MCF 10A (cell line): ENCODE measurements around the gene FAM185A. TPM values are rescaled to one million over a fixed set of nuclear protein-coding genes. Genes with fewer than 3 reads are reported as not detected.
"Not testable (repeated sequence)": the region's sequence is repeated elsewhere in the genome, so short reads cannot be mapped to it uniquely, and the experiment has no call there.

Experiments
- BruUV-seq: library from RNA; stranded (reverse); fragments of 400-500 nt; replicated peaks from 2 replicates; lab custom pipeline; 2021; lab: Mats Ljungman, UMichigan
- CTCF ChIA-PET: fragments of 300-600 bp; sonication (Branson Sonifier 250); formaldehyde crosslinking; extraction: SDS; loops from one replicate; lab custom pipeline; 2021; ENCODE audit warnings: antibody characterized with exemption, inconsistent platforms; lab: Yijun Ruan, JAX
- POLR2A ChIA-PET: fragments of 300-600, 350-650 bp; sonication (Branson Sonifier 250); formaldehyde crosslinking; extraction: SDS; loops from one replicate; lab custom pipeline; 2020; ENCODE audit warnings: antibody characterized with exemption, inconsistent platforms; lab: Yijun Ruan, JAX
- DNase-seq: peaks from one replicate; pipeline ENCODE4 v3.0.0-alpha.2; 2018; ENCODE audit not compliant: unreplicated experiment
- H3K27ac Mint-ChIP-seq: one replicate; pipeline ENCODE4 v1.8.0; 2022; ENCODE audit warnings: mild to moderate bottlenecking, low read depth, mixed read lengths; ENCODE audit not compliant: unreplicated experiment
- H3K27me3 Mint-ChIP-seq: one replicate; pipeline ENCODE4 v1.8.0; 2022; ENCODE audit warnings: mixed read lengths; ENCODE audit not compliant: insufficient read depth, unreplicated experiment
- H3K36me3 Mint-ChIP-seq: one replicate; pipeline ENCODE4 v1.8.0; 2022; ENCODE audit warnings: mild to moderate bottlenecking, moderate library complexity, mixed read lengths; ENCODE audit not compliant: insufficient read depth, unreplicated experiment
- H3K4me1 Mint-ChIP-seq: one replicate; pipeline ENCODE4 v1.8.0; 2022; ENCODE audit warnings: mixed read lengths; ENCODE audit not compliant: insufficient read depth, unreplicated experiment
- H3K4me3 Mint-ChIP-seq: one replicate; pipeline ENCODE4 v1.8.0; 2022; ENCODE audit warnings: mild to moderate bottlenecking, moderate library complexity, mixed read lengths; ENCODE audit not compliant: unreplicated experiment
- H3K9me3 Mint-ChIP-seq: one replicate; pipeline ENCODE4 v1.8.0; 2022; ENCODE audit warnings: mixed read lengths; ENCODE audit not compliant: unreplicated experiment
- intact Hi-C: fragments of 100-400 bp; cut with micrococcal nuclease; formaldehyde crosslinking; loops from 2 replicates; pipeline ENCODE4 v1.14.1; 2022
- total RNA-seq: library from RNA; stranded (reverse); gene quantifications from 2 replicates; pipeline ENCODE4 v1.2.3, GENCODE V29; 2022

FAM185A gene
- total RNA-seq, 1 experiment from 2014 or later, result 8.9 TPM

DNA sequence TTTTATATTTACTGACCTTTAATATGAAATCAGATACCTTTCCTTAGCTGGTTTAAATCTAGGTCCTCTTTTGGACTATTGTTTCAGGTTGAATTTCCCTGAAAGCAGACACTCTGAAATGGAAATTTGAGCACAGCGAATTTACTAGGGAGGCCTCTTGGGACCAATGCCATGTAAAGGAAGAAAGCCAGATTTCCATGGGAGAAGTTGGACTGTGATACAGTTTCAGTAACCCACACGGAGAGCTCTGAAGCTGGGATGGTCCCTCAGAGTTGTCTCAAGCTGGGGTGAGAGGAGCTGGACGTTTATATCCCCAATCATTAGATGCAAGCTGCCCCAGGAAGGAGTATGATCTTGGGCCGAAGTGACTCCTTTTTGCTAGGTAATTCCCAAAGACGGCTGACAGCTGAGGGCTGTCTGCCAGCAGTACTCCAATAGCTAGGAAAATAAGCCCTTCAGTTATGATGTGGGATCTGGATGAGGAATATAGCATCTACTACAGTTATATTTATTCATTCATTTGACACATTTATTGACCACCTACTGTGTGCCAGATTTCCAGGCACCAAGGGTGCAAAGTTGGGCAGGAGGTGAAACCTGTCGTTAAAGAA, 14.6 kb downstream of the FAM185A start:
- H3K9me3 Mint-ChIP-seq, POLR2A ChIA-PET, H3K36me3 Mint-ChIP-seq, H3K27me3 Mint-ChIP-seq, DNase-seq, H3K4me1 Mint-ChIP-seq, BruUV-seq, intact Hi-C loops, H3K4me3 Mint-ChIP-seq, H3K27ac Mint-ChIP-seq, CTCF ChIA-PET: not testable (repeated sequence)

DNA sequence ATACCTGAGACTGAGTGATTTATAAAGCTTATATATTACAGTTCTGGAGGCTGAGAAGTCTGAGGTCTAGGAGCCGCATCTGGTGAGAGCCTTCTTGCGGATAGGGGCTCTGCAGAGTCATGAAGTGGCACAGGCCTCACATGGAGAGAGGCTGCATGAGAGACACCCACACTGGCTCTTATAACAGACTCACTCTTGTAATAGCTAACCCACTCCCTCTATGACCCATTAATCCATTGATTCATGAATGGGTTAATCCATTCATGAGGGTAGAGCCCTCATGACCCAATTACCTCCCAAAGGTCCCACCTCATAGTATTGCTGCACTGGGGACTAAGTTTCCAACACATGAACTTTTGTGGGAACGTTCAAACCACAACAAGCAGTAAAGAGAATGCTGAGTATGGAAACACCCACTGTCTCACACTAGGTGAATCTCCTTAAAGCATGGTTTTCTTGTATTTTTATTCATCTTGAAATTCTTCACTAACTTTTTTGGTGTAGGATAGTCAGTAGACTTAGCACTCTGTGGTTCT, 20.9 kb downstream of the FAM185A start:
- H3K27ac Mint-ChIP-seq, BruUV-seq, H3K36me3 Mint-ChIP-seq, H3K4me1 Mint-ChIP-seq, H3K4me3 Mint-ChIP-seq, CTCF ChIA-PET, POLR2A ChIA-PET, H3K9me3 Mint-ChIP-seq, intact Hi-C loops, DNase-seq, H3K27me3 Mint-ChIP-seq: not testable (repeated sequence)

DNA sequence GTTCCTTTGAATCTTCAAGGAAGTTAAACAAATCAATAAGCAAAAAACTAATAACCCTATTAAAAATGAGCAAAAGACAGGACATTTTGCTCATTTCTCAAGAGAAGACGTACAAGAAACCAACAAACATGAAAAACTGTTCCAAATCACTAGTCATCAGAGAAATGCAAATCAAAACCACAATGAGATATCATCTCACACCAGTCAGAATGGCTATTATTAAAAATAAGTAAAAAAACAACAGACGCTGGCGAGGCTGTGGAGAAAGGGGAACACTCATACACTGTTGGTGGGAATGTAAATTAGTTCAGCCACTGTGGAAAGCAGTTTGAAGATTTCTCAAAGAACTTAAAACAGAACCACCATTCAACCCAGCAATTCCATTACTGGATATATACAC, 21.7 kb downstream of the FAM185A start:
- DNase-seq, H3K4me1 Mint-ChIP-seq, H3K36me3 Mint-ChIP-seq, POLR2A ChIA-PET, H3K4me3 Mint-ChIP-seq, intact Hi-C loops, H3K27me3 Mint-ChIP-seq, H3K9me3 Mint-ChIP-seq, CTCF ChIA-PET, BruUV-seq, H3K27ac Mint-ChIP-seq: not testable (repeated sequence)

DNA sequence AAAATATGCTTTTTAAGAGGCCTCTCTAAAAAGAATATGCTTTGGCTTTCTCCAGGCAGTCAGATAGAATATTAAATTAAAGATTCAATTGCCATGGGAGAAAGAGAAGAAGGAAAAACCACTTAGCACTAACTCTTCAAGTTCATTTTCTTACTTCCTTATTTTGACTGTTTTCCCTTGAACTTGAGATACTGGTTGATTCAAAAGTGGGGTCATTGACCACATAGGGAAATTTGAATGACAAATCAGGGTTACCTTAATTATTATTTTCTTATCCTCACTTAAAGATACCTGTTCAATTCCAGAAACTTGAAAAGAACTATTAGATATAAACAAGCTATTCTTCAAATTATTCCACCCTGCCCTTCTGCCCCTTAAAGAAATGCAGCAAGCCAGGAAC, 27.4 kb downstream of the FAM185A start:
- H3K4me1 Mint-ChIP-seq, BruUV-seq, CTCF ChIA-PET, DNase-seq, H3K9me3 Mint-ChIP-seq, H3K4me3 Mint-ChIP-seq, H3K27ac Mint-ChIP-seq, intact Hi-C loops, H3K27me3 Mint-ChIP-seq, POLR2A ChIA-PET: not testable (repeated sequence)
- H3K36me3 Mint-ChIP-seq, result peaks cover 34% of the 10 kb centered on the region

DNA sequence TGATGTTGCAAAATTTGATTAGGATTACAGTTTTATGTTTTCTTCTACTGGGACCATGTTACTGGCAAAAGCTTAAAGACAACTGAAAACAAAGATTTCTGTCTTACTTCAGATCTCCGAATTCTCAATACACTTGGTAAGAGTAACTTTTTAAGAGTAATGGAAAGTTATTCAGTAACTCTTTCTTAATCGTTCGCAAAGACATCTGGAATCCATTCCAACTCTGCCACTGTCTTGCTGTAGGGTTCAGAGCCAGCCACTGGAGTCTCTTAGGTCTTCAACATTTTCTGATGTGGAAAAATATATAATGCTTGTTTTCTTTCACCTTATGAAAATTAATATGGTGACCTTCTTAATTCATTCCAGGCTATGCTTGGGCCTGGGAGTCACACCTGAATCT, 29.9 kb downstream of the FAM185A start:
- intact Hi-C loops, POLR2A ChIA-PET, CTCF ChIA-PET, H3K4me3 Mint-ChIP-seq, DNase-seq, H3K27me3 Mint-ChIP-seq, H3K4me1 Mint-ChIP-seq, H3K27ac Mint-ChIP-seq, H3K9me3 Mint-ChIP-seq, BruUV-seq: not testable (repeated sequence)
- peaks cover 40% of the 10 kb centered on the region for H3K36me3 Mint-ChIP-seq

DNA sequence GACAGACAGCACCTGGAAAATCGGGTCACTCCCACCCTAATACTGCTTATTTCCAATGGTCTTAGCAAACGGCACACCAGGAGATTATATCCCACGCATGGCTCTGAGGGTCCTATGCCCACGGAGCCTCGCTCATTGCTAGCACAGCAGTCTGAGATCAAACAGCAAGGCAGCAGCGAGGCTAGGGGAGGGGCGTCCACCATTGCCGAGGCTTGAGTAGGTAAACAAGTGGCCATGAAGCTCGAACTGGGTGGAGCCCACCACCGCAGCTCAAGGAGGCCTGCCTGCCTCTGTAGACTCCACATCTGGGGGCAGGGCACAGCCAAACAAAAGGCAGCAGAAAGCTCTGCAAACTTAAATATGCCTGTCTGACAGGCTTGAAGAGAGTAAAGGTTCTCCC, 32.1 kb downstream of the FAM185A start:
- POLR2A ChIA-PET, result interaction anchor here (0.6 kb wide), 1 partner anchor 286 kb away, joined by 3 read pairs; no protein-coding TSS in a partner anchor
- peaks cover 40% of the 10 kb centered on the region for H3K36me3 Mint-ChIP-seq
- DNase-seq, H3K9me3 Mint-ChIP-seq, H3K27me3 Mint-ChIP-seq, intact Hi-C loops, H3K4me3 Mint-ChIP-seq, H3K4me1 Mint-ChIP-seq, H3K27ac Mint-ChIP-seq, BruUV-seq, CTCF ChIA-PET: not testable (repeated sequence)

DNA sequence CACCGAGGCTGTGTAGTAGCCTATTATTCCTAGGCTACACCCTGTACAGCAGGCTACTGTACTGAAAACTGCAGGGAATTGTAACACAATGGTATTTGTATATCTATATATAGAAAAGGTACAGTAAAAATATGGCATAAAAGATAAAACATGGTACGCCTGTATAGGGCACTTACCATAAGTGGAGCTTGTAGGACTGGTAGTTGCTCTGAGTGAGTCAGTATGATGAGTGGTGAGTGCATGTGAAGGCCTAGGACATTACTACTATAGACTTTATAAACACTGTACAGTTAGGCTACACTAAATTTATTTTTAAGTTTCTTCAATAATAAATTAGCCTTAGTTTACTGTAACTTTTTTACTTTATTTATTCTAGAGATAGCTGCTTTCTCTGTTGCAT, 40.0 kb downstream of the FAM185A start:
- CTCF ChIA-PET, intact Hi-C loops, H3K27ac Mint-ChIP-seq: not testable (repeated sequence)

DNA sequence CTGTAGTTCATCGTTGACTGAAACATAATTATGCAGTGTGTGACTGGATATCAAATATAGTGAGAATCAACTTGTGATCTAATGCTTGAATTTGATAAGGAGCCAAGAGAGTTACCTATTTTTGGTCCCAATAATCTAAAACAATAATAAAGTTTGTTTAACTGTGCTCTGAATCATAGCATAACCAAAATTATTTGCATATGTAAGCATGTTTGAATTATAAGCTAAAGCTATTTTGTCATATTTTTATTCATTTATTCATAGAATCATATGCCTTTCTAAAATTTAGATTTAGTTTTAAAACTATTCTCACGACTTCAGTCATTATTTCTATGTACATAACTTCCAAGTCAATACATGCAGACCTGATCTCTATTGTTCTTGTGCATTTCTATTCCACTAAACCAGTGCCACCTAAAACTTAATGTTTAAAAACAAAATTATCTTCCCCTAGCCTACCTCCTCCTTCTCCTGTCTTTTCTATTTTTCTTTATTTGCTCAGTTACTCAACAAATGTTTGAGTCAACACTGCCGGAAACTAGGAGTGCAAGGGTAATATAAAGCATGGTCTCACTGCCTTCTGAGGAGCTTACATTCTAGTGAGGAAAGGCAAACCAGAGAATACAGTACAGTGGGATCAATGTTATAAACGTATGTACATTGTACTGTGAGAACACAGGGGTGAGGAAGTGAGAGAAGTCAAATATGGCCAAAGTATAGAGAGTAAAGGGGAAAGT, 41.7 kb downstream of the FAM185A start:
- BruUV-seq, H3K27ac Mint-ChIP-seq, H3K27me3 Mint-ChIP-seq, CTCF ChIA-PET, H3K4me1 Mint-ChIP-seq, H3K9me3 Mint-ChIP-seq, H3K36me3 Mint-ChIP-seq, DNase-seq, H3K4me3 Mint-ChIP-seq, intact Hi-C loops, POLR2A ChIA-PET: not testable (repeated sequence)

More for the DNA sequence above, 40.0 kb downstream of the FAM185A start:
- H3K36me3 Mint-ChIP-seq, BruUV-seq, DNase-seq, H3K4me1 Mint-ChIP-seq, POLR2A ChIA-PET, H3K9me3 Mint-ChIP-seq, H3K27me3 Mint-ChIP-seq, H3K4me3 Mint-ChIP-seq: not testable (repeated sequence)

DNA sequence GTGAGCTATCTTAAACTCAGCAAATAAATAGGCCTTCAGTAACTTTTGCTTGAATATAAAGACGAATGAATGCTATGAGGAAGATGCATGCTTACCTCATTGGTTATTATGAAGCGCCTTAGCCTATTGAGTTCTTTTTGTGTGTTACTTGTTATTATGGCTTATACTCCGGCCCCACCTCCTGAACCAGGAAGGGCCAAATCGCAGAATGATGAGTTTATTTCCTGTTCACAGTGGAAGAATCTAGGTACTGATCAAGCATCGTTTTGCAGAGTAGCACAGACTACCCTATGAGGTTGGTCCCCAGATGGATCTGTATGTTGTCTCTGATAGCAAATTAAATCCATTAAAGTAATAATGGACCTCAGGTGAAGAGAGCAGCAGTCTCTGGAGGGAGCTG, 42.6 kb downstream of the FAM185A start:
- H3K27ac Mint-ChIP-seq, H3K27me3 Mint-ChIP-seq, POLR2A ChIA-PET, CTCF ChIA-PET, intact Hi-C loops, H3K9me3 Mint-ChIP-seq, H3K36me3 Mint-ChIP-seq, DNase-seq, H3K4me3 Mint-ChIP-seq, BruUV-seq, H3K4me1 Mint-ChIP-seq: not testable (repeated sequence)
